HG02610 (cell line): ENCODE measurements around the gene CCDC149.

ENCODE experiments used
- ATAC-seq: cut with Tn5 transposase; IDR thresholded peaks from one replicate; pipeline ENCODE4 v1.9.1; 2021; ENCODE audit warnings: mild to moderate bottlenecking, moderate library complexity; ENCODE audit not compliant: unreplicated experiment

CCDC149 gene

DNA sequence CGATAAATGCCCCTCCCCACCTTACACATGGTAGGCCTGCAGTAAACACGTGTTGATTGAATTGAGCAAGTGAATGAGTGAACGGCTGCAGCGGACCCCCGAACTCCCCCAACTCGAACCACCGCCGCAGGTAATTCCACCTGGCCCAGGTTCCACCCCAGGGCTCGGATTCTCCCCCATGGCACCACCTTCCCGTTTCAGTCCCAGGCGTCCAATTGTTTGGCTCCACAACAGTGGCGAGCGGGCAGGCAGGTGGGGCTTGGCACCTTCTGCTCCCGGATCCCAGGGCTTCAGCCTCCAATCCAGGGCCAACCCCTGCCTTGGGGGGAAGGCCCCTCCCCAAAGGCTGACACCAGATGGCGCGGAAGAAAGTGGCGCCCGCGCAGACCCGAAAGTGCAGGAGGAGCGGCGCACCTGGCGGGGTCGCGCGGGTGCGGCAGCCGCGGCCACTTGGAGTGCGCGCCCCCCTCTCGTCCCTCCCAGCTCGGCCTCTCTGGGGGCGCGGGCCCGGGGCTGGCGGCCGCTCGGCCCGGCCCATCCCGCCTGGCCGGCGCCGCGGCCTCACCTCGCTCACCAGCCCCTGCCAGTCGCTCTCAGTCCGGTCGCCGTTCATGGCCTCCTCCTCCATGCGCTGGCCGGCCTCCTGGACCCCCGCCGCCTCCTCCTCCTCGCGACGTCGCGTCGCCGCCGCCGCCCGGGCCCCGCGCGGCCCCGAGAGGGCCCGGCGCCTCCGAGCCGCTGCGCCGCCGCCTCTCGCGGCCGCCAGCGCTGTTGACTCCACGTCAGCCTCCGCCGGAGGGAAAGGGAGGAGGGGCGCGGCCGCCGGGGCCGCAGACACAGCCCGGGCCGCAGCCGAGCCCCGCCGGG is at the start of gene CCDC149:
TSS of gene CCDC149 (minus strand) at position 791 of the 867 bp plus-strand sequence. CDS start at position 613, 178 bp downstream.
- ATAC-seq: no peak

DNA sequence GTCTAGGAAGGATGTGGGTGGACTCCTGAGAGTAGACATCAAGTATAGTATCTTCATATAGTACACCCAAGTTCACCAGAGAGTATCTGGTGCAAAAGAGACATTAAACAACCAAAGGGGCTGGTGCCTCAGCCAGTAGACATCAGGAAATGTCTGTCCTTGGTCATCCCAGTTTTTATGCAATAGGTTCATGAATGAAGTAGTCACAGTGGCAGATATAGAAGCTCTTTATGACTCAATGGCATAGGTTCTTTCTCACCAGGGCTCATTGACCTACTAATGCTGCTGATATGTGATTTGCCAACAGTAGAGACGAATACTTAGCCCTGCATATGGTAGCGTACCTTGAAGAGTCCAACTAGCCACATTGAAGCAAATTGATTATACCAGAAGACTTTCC is 45.0 kb upstream of the CCDC149 start:
- no peak for ATAC-seq

DNA sequence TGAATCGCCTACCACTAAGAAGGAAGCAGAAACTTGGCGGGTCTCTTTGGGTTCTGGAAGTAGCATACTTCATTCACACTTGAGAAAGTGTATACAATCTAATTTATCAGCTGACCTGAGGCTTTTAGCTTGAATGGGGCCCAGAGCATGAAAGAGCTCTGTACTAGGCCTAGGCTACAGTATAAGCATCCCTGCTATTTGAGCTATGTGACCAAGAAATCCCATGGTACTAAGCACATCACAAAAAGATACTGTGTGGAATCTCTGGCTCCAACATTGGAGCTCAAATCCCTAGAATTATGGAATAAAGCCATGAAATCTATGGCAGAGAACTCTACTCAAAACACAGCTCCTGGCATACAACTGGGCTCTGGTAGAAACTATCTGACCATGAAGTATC is 43.9 kb upstream of the CCDC149 start:
- no peak for ATAC-seq

DNA sequence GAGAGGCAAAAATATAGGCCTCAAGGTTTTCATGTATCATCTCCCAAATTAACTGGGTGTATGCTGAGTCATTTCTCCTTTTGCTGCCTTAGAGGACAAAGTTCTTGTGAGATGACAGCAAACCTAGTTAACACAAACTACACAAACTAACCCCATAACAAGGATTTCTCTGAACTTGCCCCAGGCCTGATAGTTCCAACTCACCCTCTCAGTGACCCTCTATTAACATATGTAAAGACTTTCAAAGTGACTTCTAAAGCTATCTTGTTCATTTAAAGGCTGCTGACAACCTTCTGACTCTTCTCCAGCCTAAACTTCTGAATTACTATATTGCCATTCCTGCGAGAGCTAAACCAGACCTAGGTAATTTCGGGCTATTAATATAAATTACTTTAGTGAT is 43.2 kb upstream of the CCDC149 start:
- no peak for ATAC-seq

DNA sequence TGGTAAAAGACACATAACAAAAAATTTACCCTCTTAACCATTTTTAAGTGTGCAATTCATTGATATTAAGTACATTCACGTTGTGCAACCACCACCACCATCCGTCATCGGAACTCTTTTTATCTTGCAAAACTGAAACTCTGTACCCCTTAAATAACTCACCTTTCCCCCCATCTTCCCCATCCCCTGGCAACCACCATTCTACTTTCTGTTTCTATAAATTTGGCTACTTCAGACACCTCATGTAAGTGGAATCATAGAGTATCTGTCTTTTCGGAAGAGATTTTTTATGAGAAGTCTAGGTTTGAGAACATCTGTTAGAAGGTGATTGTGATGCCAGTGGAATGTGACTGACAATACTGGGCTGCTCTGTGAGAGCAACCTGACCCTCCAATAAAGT is 39.8 kb upstream of the CCDC149 start:
- ATAC-seq: no peak

DNA sequence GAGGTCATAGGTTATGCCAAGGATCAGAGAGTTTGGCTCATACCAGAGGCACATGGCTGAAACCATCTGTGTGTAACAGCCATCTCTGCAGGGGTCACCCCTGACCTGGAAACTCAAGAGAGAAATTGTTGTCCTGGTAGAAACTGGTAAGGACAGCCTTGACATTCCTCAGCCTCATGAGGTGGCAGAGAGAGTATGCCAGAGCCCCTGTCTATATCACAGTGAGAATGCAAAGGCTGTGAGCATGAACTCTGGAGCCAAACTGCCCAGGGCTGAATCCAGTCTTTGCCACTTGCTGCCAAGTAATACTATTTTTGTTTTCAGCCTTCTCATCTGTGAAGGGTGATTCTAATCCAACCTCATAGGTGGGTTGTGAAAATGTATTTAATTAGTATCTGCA is 37.1 kb upstream of the CCDC149 start:
- no peak for ATAC-seq

DNA sequence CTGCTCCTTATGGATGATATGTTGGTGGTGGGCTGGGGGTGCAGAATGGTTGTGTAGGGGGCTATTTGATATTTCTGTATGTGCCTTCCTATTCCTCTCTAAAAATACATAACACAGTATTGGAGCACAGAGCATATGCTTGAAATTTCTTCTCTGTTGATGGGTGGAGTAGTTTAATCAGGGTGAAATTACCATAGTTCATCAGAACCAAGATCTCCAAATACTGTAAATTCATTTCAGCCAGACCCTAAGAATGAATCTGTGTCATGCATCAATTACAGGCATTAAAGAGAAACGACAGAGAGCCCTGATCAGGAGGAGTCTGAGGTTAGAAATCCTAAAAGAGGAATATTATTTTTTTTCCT is 25.1 kb upstream of the CCDC149 start:
- ATAC-seq: no peak

DNA sequence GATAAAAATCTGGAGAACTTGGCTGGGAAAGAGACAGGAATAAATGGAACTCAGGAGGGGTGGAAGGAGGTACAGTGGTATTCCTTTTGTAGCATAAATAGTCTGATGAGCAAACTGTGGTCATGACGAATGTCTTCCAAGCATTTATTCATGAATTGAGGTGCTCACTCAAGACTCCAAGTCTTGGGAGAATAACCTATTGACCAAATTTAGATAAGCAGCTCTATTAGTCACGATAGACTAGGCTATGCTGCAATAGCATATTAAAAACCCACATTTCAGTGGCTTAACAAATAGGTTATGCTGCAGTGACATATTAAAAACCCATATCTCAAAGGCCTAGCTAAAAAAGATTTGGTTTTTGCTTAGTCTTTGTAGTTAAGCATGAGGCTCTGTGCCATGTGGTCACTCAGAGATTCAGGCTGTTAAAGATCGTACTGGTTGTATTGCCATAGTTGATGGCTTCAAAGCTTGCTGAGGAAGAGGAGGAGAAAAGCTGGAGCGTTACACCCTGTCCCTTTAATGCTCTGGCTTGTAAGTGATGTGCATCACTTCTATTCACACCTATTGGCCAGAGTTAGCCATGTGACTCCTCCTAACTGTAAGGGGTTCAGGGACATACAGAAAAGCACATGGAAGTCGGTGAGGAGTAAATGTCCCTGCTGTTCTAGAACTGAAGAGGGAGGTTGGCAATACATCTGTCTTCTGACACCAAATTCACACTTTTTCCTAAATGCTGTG is 24.5 kb upstream of the CCDC149 start:
- no peak for ATAC-seq

DNA sequence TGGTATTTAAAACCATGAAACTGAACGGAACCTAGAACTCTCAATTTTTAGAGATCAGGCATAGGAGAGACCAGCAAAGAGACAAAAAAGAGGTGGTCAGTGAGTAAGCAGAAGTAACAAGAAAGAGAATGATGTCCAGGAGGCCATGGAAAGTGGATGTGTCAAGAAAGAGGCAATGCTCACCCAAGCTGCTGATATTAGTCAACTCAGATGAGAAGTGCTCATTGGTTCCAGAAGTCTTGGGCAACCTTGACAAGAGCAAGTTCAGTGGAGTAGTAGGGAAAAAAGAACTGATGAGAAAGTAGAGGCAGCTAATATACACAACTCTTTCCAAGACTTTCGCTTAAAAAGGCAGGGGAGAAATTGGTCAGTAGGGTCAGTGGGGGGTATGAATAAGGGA is 23.0 kb upstream of the CCDC149 start:
- no peak for ATAC-seq

DNA sequence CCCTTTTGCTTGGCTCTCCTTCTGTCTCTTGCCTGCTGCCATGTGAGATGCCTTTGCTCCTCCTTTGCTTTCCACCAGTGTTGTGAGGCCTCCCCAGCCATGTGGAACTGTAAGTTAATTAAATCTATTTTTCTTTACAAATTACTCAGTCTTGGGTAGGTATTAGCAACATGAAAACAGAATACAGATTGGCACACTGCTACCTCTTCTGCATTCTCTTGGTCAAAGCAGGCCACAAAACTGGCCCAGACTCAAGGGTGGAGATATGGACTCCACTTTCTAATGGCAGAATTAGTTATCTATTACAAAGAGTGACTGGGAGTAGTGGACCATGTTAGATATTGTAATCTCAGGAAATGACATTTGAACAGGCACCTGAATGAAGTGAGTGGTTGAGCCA is 21.5 kb upstream of the CCDC149 start:
- ATAC-seq: no peak

DNA sequence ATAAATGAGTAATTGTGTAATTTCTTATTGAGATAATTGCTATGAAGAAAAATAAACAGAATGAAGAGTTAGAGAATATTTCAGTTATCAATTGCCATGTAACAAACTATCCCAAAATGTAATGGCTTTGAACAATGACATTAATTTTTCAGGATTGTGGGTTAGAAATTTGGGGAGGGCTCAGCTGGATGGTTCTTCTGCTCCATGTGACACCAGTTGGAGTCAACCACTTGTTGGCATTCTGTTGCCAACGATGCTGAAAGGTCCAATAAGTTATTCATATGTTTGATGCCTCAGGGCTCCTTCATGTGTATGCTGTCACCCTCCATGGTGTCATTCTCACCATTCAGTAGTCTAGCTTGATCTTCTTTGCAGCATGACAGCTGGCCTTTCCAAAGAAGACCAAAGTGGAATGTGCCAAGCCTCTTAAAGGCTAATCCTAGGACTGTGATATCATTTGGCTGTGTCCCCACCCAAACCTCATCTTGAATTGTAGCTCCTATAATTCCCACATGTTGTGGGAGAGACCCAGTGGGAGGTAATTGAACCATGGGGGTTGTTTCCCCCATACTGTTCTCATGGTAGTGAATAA is 20.9 kb upstream of the CCDC149 start:
- no peak for ATAC-seq

DNA sequence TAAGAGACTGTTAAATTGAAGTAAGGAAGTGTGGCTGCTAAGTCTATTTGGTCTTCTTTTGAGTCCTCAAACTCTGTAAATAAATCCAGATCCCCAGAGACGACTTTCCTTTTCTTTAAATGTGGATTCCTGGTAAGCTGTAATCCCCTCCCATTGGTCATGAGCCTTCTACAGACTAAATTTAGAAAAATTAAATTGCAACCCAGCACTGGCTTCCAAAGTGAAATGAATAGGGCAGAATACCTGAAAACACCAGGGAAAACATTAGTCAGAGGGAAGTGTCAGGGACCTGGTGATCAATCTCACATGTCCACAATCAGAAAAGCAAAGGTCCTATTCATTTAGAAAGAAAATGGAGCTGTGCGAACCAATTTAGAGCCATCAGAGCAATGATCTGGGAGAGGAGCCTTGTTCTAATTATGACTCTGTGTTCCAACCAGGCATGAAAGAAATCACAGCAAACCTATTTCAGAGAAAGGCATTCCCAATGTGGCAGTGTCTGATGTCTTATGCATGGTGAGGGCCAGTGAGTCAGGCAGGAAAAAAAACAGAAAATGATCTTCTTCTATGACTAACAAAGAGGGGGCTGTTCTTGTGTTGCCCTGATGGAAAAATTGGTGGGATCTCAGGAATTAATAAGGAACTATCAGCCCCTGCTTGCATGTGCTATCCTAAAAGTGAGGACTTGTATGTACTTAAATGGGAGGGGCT is 19.8 kb upstream of the CCDC149 start:
- no peak for ATAC-seq

DNA sequence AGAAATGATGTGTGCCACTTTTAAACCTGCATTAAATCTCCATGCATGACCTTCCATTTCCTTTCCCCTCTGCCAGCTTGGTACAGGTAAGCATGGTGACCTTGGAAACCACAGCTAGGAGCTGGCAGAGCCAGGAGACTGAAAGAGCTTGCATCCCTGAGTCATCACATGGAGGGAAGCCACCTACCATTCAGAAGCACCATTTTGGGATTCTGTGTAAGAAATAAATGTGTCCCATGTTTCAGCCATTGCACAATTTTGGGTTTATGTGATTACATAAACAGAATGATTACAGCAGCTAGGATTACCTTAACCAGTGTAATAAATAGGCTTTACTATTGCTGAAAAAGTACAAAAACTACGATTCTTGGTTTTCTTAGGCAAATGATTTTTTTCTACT is 17.3 kb upstream of the CCDC149 start:
- no peak for ATAC-seq

DNA sequence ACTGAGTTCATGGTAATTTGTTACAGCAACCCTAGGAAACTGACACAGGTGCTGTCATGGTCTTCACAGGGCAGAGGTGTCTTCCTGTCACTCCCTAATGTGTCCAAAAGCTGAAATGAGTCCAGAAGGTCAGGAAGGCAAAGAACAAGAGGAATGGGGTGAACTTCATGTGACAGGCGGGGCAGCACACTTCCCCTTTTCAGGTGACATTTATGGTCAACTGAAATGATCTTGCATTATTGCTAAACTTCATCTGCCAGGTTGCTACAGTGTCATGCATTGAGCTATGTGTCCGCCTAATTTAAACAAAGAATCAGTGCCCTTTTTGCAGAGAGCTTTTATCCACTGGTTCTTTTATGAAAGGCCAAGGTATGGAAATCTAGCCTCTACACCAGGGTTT is 15.9 kb upstream of the CCDC149 start:
- no peak for ATAC-seq

DNA sequence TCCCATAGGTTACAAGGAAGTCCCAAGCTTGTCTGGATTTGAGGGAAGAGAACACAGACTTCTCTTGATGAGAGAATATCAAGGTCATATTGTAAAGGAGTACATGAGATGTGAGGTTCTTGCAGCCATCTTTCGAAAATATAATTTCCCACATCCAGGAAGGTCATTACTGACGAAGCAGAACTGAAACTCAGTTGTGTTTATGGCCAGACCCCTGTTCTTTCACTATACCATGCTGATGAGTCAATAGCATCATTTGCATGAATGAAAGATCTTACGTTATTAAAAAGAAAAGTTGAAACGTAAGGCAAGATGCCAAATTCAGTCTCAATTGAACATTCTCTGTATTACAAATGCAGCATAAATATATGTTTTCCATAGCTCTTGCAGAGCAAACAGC is 14.2 kb upstream of the CCDC149 start:
- ATAC-seq: no peak

DNA sequence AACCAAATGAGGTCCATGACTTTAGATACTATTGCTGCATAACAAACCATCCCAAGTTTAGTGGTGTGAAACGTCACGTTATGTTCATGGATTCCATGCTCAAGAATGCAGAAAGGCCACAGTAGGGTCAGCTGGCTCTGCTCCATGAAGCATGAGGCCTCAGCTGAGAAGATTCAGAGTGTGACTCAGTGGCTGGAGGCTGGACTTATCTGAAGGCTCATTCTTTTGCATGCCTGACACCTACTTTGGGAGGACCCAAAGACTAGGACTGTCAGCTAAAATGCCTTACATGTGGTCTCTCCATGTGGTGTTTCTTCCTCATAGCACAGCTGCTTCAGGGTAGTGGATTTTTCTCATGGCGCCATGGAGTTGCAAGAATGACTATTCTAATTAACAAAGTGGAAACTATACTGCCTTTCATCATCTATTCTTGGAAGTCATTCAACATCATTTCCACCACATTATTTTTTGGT is 11.5 kb upstream of the CCDC149 start:
- ATAC-seq: no peak

DNA sequence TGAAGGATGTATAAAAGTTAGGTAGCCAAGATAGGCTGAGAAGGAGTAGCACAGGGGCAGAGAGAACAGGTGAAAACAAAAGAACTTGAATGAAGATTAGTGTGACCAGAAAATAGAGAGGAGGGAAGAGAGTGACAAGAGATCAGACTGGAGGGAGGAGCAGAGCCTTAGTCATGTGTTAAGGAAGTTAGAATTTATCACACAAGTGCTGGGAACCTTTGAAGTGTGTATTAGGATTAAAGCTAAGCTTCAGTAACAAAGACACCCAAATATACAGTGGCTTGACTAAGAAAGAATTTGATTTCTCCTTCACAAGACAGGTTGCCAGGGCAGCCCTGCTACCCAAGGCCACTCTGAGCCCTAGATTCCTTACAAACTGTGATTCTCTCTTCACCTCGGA is 10.7 kb upstream of the CCDC149 start:
- ATAC-seq: no peak

DNA sequence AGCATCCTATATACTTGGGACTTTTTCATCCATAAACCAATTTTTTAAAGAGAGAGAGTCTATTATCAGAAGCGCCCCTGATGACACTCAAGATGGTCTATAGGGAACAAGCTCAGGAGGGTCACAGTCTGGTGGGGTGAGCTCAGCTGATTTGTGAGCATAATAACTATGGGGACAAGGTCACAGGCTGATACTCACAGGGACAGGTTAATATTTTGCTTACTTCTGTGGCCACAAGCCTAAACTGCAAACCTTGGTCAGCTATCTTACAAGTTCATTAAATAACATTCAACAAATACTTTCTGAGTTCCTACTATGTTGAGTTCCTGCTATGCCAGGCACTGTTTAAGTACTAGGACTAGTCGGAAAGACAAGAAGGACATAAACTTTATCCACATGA is 10.2 kb upstream of the CCDC149 start:
- no peak for ATAC-seq

DNA sequence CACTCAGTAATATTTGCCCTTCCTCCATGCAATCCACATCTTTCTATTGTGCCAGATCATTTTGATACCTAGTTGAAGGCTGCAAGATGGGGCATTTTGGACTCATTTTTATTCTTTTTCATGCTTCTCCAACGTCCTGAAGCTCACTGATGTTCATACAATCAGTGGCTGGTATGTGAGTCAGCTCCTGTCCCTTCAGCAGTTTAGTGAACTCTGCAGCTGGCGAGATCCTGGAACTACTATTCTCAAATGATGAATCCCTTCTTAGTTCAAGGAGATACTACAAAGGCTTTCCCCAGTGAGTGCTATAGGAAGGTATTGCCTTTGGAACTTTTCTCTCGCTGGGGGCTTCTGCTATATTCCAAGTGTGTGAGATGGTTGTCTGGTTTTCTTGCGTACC is 9.6 kb upstream of the CCDC149 start:
- no peak for ATAC-seq

DNA sequence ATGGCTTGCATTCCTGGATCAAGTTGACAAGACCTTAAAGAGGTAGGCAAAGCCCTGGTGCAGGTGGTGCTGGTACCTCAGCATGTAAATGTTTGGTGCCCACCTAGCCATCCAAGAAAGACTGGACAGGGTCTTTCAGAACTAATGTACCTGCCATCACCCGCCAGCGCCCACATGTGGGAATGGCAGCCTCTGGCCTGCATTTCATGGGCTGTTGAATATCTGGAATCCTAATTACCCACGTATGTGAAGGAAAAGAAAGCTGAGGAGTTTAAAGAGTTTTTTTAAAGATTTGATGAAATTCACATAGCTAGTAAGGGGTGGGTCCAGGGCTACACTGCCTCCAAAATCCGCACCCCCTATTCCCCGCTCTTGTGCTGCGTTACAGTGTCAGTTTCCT is 8.6 kb upstream of the CCDC149 start:
- no peak for ATAC-seq

DNA sequence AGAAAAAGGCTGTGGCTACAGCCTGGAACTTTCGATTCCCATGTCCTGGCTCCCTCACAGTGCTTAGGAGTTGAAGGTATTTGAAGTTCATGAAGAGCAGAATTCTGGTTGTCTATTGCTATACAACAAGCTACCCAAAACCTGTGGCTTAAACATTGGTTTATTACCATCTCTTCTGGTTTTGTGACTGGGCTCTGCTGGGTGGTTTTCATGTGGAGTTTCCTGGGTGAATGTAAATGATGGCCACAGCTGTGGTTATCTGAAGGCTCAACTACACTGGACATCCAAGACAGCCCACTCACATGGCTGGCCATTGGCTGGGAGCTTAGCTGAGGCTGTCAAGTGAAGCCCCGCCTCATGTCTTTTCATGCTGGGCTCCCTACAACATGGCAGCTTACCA is 7.2 kb upstream of the CCDC149 start:
- ATAC-seq: no peak
